SK-MEL-5 (cell line): ENCODE measurements around the gene ZFAND5. TPM values are rescaled to one million over a fixed set of nuclear protein-coding genes. Genes with fewer than 3 reads are reported as not detected.

Experiments
- DNase-seq: peaks from one replicate; pipeline ENCODE4 v3.0.0-alpha.2; 2016; ENCODE audit warnings: low read depth, low spot score
- in situ Hi-C: cut with HindIII; loops from 2 replicates; pipeline ENCODE4 v1.10.0; 2016; ENCODE audit warnings: low sequenced_read_pairs, high pct_unique_total_duplicates, low pct_unique_long_range_greater_than_20kb
- total RNA-seq: library from RNA; depleted of rRNA; stranded (reverse); fragments of >200 nt; shearing (Covaris generic); gene quantifications from 2 replicates; pipeline ENCODE4 v1.2.3, GENCODE V29; 2014

Gene ZFAND5
- total RNA-seq, 1 experiment from 2014 or later: 214 TPM

DNA sequence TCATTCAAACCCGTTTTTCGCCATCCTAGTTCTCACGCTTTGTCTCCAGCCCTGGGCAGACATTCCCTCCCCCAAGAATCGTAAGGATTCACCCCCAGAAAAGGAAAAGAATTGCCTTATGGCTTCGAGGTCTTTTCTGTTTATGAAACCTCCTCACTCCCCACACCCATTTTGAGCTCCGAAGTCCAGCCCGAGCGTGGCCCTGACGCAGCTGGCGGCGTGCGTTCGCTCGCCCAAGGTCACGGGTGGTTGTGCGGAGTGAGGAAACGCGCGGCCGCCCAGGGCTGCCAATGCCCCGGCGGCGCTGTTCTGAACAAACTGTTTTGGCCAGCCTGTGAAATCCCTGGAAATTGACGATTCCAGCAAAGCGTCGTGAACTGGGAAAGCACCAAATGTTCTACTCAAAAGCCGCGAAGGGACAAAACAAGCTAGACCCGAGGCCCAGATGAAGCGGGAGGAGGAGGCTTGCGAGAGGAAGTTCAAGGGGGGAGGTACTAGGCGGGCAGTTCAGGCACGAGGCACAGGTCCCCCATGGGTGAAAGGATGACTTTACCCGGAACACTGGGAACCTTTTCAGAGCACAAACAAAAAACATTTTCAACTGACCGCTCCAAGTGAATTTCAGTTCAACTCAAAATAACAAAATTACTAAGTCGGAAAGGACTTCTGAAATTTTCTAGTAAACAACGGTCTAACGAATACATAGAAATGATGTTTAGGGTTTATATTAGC lies 683 bp upstream of the ZFAND5 start:
- in situ Hi-C loops: no loop called here

GRCh38 chr9:72363908-72364678 lies 915 bp downstream of the ZFAND5 start:
- DNase-seq: peak; percentile 65
- in situ Hi-C loops: no loop called here

More for the DNA sequence above, 683 bp upstream of the ZFAND5 start:
- DNase-seq: peak; percentile 87

DNA sequence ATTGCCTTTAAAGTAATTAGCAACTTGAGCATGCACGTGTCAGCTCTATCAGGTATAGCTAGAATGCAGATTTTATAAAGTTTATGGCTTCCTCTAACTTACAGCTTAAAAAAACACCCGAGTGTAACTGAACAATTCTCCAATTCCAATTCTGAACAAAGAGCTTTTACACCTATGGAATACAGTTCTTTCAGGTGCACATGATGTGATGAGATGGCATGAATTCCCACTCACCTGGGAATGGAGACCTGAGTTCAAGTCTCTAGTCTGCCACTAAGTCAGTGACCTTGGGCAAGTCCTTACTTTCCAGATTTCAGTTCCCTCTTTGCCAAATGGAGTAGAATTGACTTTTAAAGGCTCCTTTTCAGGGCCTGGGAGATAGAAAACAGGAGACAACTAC lies 1.8 kb downstream of the ZFAND5 start:
- in situ Hi-C loops: no loop called here
- DNase-seq: peak; percentile 44

GRCh38 chr9:72362680-72363139 lies 2.3 kb downstream of the ZFAND5 start:
- in situ Hi-C loops: no loop called here
- DNase-seq: peak; percentile 98

GRCh38 chr9:72362118-72362531 lies 2.9 kb downstream of the ZFAND5 start:
- peak; percentile 48 for DNase-seq
- in situ Hi-C loops: no loop called here

- DNase-seq: no peak
- in situ Hi-C loops: no loop called here
Measured at GRCh38 chr9:72361217-72361616, 3.8 kb downstream of the ZFAND5 start.

GRCh38 chr9:72360324-72360723 lies 4.7 kb downstream of the ZFAND5 start:
- DNase-seq: no peak
- in situ Hi-C loops: no loop called here

GRCh38 chr9:72356041-72356582 lies 8.9 kb downstream of the ZFAND5 start:
- in situ Hi-C loops: no loop called here

GRCh38 chr9:72355153-72355552 lies 9.9 kb downstream of the ZFAND5 start:
- DNase-seq: no peak
- in situ Hi-C loops: no loop called here

More at GRCh38 chr9:72356041-72356582, 8.9 kb downstream of the ZFAND5 start:
- DNase-seq: no peak

GRCh38 chr9:72354704-72355103 lies 10.3 kb downstream of the ZFAND5 start:
- in situ Hi-C loops: no loop called here

GRCh38 chr9:72353455-72354116 lies 11.4 kb downstream of the ZFAND5 start:
- in situ Hi-C loops: no loop called here
- no peak for DNase-seq

More at GRCh38 chr9:72354704-72355103, 10.3 kb downstream of the ZFAND5 start:
- DNase-seq: no peak

- DNase-seq: no peak
- in situ Hi-C loops: no loop called here
Measured at GRCh38 chr9:72352911-72353388, 12.1 kb downstream of the ZFAND5 start.

- in situ Hi-C loops: no loop called here
- no peak for DNase-seq
Measured at GRCh38 chr9:72351538-72352453, 13.2 kb downstream of the ZFAND5 start.

DNA sequence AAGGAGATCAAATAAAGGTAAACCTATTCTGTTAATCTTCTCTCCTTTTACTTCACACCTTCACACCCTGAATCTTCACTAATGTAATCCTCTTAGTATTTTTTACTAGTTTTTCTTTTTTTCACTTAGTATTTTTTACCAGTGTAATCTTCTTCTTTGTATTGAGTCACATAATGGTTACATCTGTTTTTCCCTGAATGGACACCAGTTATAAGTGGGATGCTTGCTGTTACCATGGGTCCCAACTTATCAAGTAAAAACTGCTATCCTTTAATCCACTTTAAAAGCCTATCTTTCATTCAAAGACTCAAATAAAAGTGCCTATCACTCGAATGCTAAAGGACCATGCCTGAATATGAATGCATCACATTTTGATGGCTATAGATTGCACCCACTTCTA lies 15.1 kb downstream of the ZFAND5 start:
- no peak for DNase-seq
- in situ Hi-C loops: no loop called here

GRCh38 chr9:72349240-72349639 lies 15.8 kb downstream of the ZFAND5 start:
- in situ Hi-C loops: no loop called here
- DNase-seq: no peak

GRCh38 chr9:72346333-72346732 lies 18.7 kb downstream of the ZFAND5 start:
- in situ Hi-C loops: no loop called here
- no peak for DNase-seq

DNA sequence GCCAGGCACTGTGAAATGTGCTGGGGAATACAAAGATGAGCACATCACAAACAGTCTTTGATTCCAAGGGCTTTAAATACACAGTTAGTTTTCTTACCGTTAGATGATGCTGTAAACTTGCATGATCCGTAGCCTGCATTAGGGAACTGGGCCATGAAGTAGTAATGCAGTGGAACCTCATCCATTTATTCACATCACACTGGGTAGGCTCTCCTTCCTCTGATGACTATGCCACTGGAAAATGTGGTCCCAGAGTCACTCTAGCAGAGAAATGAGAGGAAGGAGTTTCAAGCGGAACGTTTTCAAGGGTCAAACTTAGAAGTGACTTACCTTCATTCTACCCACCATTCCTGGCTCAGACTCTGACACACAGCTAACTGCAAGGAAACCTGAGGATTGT lies 26.4 kb downstream of the ZFAND5 start:
- in situ Hi-C loops: no loop called here

More for the DNA sequence above, 26.4 kb downstream of the ZFAND5 start:
- no peak for DNase-seq
